OCI-LY7 (cell line): ENCODE results near the gene EMD.

ENCODE experiments used
- EZH2phosphoT487 ChIP-seq: fragments of 200-600 bp; sonication (generic); IDR thresholded peaks from 2 replicates; pipeline ENCODE4 v1.6.1; 2018; ENCODE audit warnings: low read depth, borderline replicate concordance, mild to moderate bottlenecking, mixed run types, antibody characterized with exemption, low read length, moderate library complexity, mixed read lengths
- TF ChIP-seq, protein P1 (sequence below): fragments of 200-600 bp; sonication (generic); conservative IDR thresholded peaks from 2 replicates; pipeline ENCODE4 v1.5.1; 2014; ENCODE audit warnings: mild to moderate bottlenecking, antibody characterized with exemption, low read length, moderate library complexity, mixed read lengths

DNA sequence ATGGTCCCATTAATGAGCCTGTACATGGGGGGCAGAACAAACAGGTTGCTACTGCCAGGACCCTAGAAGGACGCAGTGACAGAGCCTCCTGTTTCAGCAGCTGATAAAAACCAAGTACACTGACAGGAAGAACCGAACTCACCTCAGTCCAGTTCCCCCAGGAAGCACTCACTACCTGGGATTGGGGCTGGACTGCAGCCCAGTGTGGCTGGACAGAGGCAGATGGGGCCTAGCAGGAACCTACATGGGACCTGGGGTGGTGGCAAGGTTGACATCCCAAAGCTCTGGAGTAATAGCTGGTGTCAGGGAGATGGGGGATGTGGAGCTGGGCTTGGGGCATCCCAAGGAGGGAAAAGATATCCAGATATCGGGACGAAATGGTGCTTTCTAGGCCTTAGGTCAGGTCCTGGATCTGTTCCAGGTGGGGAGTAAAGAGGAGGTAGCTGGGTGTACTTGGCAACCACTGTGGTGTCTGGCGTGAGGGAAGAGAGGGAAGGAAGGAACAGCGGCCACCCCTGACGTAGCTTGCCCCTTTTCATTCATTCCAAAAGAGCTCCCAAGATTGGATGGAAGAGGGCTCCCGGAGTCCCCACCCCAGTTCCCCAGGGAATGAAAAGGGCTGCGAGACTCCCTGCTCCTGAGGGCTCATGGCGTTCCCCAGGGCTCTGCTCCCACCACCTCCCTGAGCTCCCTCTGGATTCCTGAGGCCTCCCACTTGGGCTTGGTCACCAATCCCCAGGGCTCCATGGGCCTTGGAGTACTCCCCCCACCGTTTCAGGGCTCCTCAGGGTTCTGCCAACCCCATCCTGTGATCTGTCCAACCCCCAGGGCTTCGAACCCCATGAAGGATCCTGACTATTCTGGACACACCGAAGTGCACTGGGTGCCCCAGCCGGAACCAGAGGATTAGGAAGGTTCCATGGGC lies 4.5 kb downstream of the EMD start:
- TF ChIP-seq, protein P1, sequence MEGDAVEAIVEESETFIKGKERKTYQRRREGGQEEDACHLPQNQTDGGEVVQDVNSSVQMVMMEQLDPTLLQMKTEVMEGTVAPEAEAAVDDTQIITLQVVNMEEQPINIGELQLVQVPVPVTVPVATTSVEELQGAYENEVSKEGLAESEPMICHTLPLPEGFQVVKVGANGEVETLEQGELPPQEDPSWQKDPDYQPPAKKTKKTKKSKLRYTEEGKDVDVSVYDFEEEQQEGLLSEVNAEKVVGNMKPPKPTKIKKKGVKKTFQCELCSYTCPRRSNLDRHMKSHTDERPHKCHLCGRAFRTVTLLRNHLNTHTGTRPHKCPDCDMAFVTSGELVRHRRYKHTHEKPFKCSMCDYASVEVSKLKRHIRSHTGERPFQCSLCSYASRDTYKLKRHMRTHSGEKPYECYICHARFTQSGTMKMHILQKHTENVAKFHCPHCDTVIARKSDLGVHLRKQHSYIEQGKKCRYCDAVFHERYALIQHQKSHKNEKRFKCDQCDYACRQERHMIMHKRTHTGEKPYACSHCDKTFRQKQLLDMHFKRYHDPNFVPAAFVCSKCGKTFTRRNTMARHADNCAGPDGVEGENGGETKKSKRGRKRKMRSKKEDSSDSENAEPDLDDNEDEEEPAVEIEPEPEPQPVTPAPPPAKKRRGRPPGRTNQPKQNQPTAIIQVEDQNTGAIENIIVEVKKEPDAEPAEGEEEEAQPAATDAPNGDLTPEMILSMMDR = no peak
- no peak for TF ChIP-seq EZH2phosphoT487
